GM12801 (cell line): Measurements from ENCODE around the gene SENP7.

Source experiments
- CTCF ChIP-seq: IDR thresholded peaks from one replicate; pipeline ENCODE4 v1.5.1; 2011; ENCODE audit warnings: control low read depth; ENCODE audit not compliant: insufficient read length; ENCODE audit errors: extremely low read depth

SENP7 gene

GRCh38 chr3:101387351-101387750 lies 125.7 kb downstream of the SENP7 start:
- TF ChIP-seq CTCF, result no peak

- no peak for TF ChIP-seq CTCF
Observed at GRCh38 chr3:101384426-101384825, 128.6 kb downstream of the SENP7 start.

GRCh38 chr3:101383656-101384055 lies 129.4 kb downstream of the SENP7 start:
- TF ChIP-seq CTCF, result no peak

GRCh38 chr3:101383156-101383575 lies 129.8 kb downstream of the SENP7 start:
- no peak for TF ChIP-seq CTCF

GRCh38 chr3:101381809-101382208 lies 131.2 kb downstream of the SENP7 start:
- TF ChIP-seq CTCF, result no peak

- no peak for TF ChIP-seq CTCF
Observed at GRCh38 chr3:101379658-101380376, 133.2 kb downstream of the SENP7 start.

GRCh38 chr3:101377796-101378195 lies 135.2 kb downstream of the SENP7 start:
- TF ChIP-seq CTCF, result no peak
